Skeletal muscle satellite cell (primary cell): ENCODE measurements around the gene VCAN.

Source experiments
- H3K27me3 ChIP-seq: 2 replicates; pipeline ENCODE4 v1.7.0; 2013; ENCODE audit warnings: low read length; ENCODE audit not compliant: control insufficient read depth, insufficient read depth
- H3K36me3 ChIP-seq: 2 replicates; pipeline ENCODE4 v1.7.0; 2013; ENCODE audit warnings: mild to moderate bottlenecking, control low read depth, low read length; ENCODE audit not compliant: insufficient read depth
- H3K4me1 ChIP-seq: 2 replicates; pipeline ENCODE4 v1.7.0; 2013; ENCODE audit warnings: low read length; ENCODE audit not compliant: control insufficient read depth, insufficient read depth
- H3K4me2 ChIP-seq: 2 replicates; pipeline ENCODE4 v1.7.0; 2013; ENCODE audit warnings: mild to moderate bottlenecking, low read length
- H3K4me3 ChIP-seq: 2 replicates; pipeline ENCODE4 v1.7.0; 2013; ENCODE audit warnings: low read length
- H3K9ac ChIP-seq: 2 replicates; pipeline ENCODE4 v1.7.0; 2013; ENCODE audit warnings: mild to moderate bottlenecking, low read depth, low read length, moderate library complexity
- H3K9me3 ChIP-seq: replicated peaks from 2 replicates; pipeline ENCODE4 v1.7.0; 2013; ENCODE audit warnings: mild to moderate bottlenecking, control low read depth, low read length

The VCAN gene

GRCh38 chr5:83507431-83507830 is 35.9 kb downstream of the VCAN start:
- Histone ChIP-seq H3K27me3 (no peaks in the 10 kb centered on the region), H3K4me1 (peaks cover 23% of the 10 kb centered on the region), H3K9ac (no peak overlapping the region), H3K4me2 (no peak overlapping the region), H3K9me3 (no peaks in the 10 kb centered on the region), H3K36me3 (no peaks in the 10 kb centered on the region), H3K4me3 (no peak overlapping the region)

GRCh38 chr5:83509540-83509939 is 38.0 kb downstream of the VCAN start:
- Histone ChIP-seq H3K9me3 (no peaks in the 10 kb centered on the region), H3K4me2 (no peak overlapping the region), H3K27me3 (no peaks in the 10 kb centered on the region), H3K4me1 (peaks cover 11% of the 10 kb centered on the region), H3K36me3 (no peaks in the 10 kb centered on the region), H3K4me3 (no peak overlapping the region), H3K9ac (no peak overlapping the region)

GRCh38 chr5:83510260-83510659 is 38.7 kb downstream of the VCAN start:
- Histone ChIP-seq H3K4me1 (peaks cover 11% of the 10 kb centered on the region), H3K9ac (no peak overlapping the region), H3K36me3 (no peaks in the 10 kb centered on the region), H3K27me3 (no peaks in the 10 kb centered on the region), H3K9me3 (no peaks in the 10 kb centered on the region), H3K4me2 (no peak overlapping the region), H3K4me3 (no peak overlapping the region)

GRCh38 chr5:83512061-83512745 is 40.7 kb downstream of the VCAN start:
- Histone ChIP-seq H3K9ac (no peak overlapping the region), H3K9me3 (no peaks in the 10 kb centered on the region), H3K36me3 (no peaks in the 10 kb centered on the region), H3K4me1 (peaks cover 21% of the 10 kb centered on the region), H3K27me3 (no peaks in the 10 kb centered on the region), H3K4me3 (no peak overlapping the region), H3K4me2 (no peak overlapping the region)

GRCh38 chr5:83513081-83513480 is 41.5 kb downstream of the VCAN start:
- H3K4me1 ChIP-seq, result peaks cover 30% of the 10 kb centered on the region
- no peaks in the 10 kb centered on the region for H3K27me3 ChIP-seq
- no peak overlapping the region for H3K4me2 ChIP-seq
- no peak overlapping the region for H3K9ac ChIP-seq
- H3K9me3 ChIP-seq, result no peaks in the 10 kb centered on the region
- no peaks in the 10 kb centered on the region for H3K36me3 ChIP-seq
- H3K4me3 ChIP-seq, result no peak overlapping the region

GRCh38 chr5:83513491-83513890 is 41.9 kb downstream of the VCAN start:
- Histone ChIP-seq H3K9ac (no peak overlapping the region), H3K4me3 (no peak overlapping the region), H3K9me3 (no peaks in the 10 kb centered on the region)

GRCh38 chr5:83516377-83516776 is 44.8 kb downstream of the VCAN start:
- Histone ChIP-seq H3K9ac (peak overlapping the region; percentile 65), H3K27me3 (no peaks in the 10 kb centered on the region), H3K9me3 (no peaks in the 10 kb centered on the region), H3K4me1 (peaks cover 27% of the 10 kb centered on the region), H3K4me3 (no peak overlapping the region), H3K36me3 (peaks cover 16% of the 10 kb centered on the region), H3K4me2 (peak overlapping the region; percentile 34)

More at GRCh38 chr5:83513491-83513890, 41.9 kb downstream of the VCAN start:
- H3K27me3 ChIP-seq, result no peaks in the 10 kb centered on the region
- peaks cover 34% of the 10 kb centered on the region for H3K4me1 ChIP-seq
- H3K36me3 ChIP-seq, result no peaks in the 10 kb centered on the region
- no peak overlapping the region for H3K4me2 ChIP-seq

- peak overlapping the region; percentile 65 for H3K9ac ChIP-seq
- H3K36me3 ChIP-seq, result peaks cover 19% of the 10 kb centered on the region
- H3K9me3 ChIP-seq, result no peaks in the 10 kb centered on the region
Observed at GRCh38 chr5:83517072-83517687, 45.6 kb downstream of the VCAN start.

GRCh38 chr5:83517688-83518085 is 46.1 kb downstream of the VCAN start:
- Histone ChIP-seq H3K9ac (peak overlapping the region; percentile 65), H3K4me3 (no peak overlapping the region), H3K36me3 (peaks cover 19% of the 10 kb centered on the region), H3K9me3 (no peaks in the 10 kb centered on the region), H3K4me1 (peaks cover 27% of the 10 kb centered on the region), H3K4me2 (peak overlapping the region; percentile 34), H3K27me3 (no peaks in the 10 kb centered on the region)

More at GRCh38 chr5:83517072-83517687, 45.6 kb downstream of the VCAN start:
- H3K4me3 ChIP-seq, result no peak overlapping the region
- H3K4me2 ChIP-seq, result peak overlapping the region; percentile 34
- H3K27me3 ChIP-seq, result no peaks in the 10 kb centered on the region
- H3K4me1 ChIP-seq, result peaks cover 27% of the 10 kb centered on the region

GRCh38 chr5:83518319-83519061 is 46.9 kb downstream of the VCAN start:
- Histone ChIP-seq H3K27me3 (no peaks in the 10 kb centered on the region), H3K4me3 (no peak overlapping the region), H3K36me3 (peaks cover 19% of the 10 kb centered on the region), H3K4me1 (peaks cover 27% of the 10 kb centered on the region), H3K9me3 (no peaks in the 10 kb centered on the region), H3K9ac (peak overlapping the region; percentile 65), H3K4me2 (no peak overlapping the region)

GRCh38 chr5:83522446-83522845 is 50.9 kb downstream of the VCAN start:
- Histone ChIP-seq H3K4me1 (peaks cover 19% of the 10 kb centered on the region), H3K36me3 (peaks cover 19% of the 10 kb centered on the region), H3K9ac (no peak overlapping the region), H3K9me3 (no peaks in the 10 kb centered on the region), H3K4me2 (no peak overlapping the region), H3K27me3 (no peaks in the 10 kb centered on the region), H3K4me3 (no peak overlapping the region)
